Ishikawa (cell line): Measurements from ENCODE around the gene MYPOP.

Experiments
- EGR1 ChIP-seq: IDR thresholded peaks from 2 replicates; pipeline ENCODE4 v1.6.1; 2012
- EP300 ChIP-seq: IDR thresholded peaks from 2 replicates; pipeline ENCODE4 v1.6.1; 2012; ENCODE audit warnings: borderline replicate concordance
- MAX ChIP-seq: IDR thresholded peaks from 2 replicates; pipeline ENCODE4 v1.6.1; 2012
- RAD21 ChIP-seq: IDR thresholded peaks from 2 replicates; pipeline ENCODE4 v1.6.1; 2012; ENCODE audit warnings: low read depth
- TAF1 ChIP-seq: IDR thresholded peaks from 2 replicates; pipeline ENCODE4 v1.6.1; 2012; ENCODE audit warnings: low read depth, mild to moderate bottlenecking
- TEAD4 ChIP-seq: IDR thresholded peaks from 2 replicates; pipeline ENCODE4 v1.6.1; 2012

GRCh38 chr19:45862271-45862563 is 40.2 kb downstream of the MYPOP start:
- TF ChIP-seq TEAD4: no peak
- no peak for TF ChIP-seq TAF1
- no peak for TF ChIP-seq EP300
- no peak for TF ChIP-seq RAD21
- TF ChIP-seq MAX: no peak; the same call in 1 of the 2 replicates
- TF ChIP-seq EGR1: no peak
